ENCODE measurements around the gene AIG1. TPM values are rescaled to one million over a fixed set of nuclear protein-coding genes. Genes with fewer than 3 reads are reported as not detected.

AIG1 gene
- total RNA-seq, 2 donors from 2014 or later = 11.9 to 13.5 TPM

DNA sequence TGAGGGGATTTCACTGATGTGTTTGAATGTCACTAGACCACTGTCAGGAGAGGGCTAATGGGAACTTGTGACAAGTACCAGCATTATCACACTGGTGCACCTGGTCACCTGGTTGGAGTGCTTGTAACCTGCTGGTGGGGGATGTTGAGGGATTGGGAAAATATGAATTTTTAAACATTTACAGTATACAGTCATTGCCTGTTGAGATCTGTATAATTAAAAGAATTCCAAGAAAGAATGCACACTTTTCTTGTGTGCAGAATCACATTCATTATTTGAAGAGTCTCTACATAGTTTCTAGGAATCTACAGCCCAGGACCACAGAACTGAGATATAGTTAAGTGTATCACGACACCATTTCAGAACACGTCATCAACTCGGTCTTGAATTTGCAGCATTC lies 118.4 kb downstream of the AIG1 start:
- H3K27me3 ChIP-seq = no peaks in the 10 kb centered on the region
- no peaks in the 10 kb centered on the region for H3K4me1 ChIP-seq
- DNase-seq (no peak), ATAC-seq (no peak)
- H3K4me3 ChIP-seq = no peak overlapping the region
- no peaks in the 10 kb centered on the region for H3K36me3 ChIP-seq (replicated peaks in 1 of 2; ENCODE audit: insufficient read depth in 1 of 2, low read depth in 2 of 2)
- no peak for TF ChIP-seq POLR2A (IDR thresholded peaks at IDR 0.05)
- TF ChIP-seq, protein P1, sequence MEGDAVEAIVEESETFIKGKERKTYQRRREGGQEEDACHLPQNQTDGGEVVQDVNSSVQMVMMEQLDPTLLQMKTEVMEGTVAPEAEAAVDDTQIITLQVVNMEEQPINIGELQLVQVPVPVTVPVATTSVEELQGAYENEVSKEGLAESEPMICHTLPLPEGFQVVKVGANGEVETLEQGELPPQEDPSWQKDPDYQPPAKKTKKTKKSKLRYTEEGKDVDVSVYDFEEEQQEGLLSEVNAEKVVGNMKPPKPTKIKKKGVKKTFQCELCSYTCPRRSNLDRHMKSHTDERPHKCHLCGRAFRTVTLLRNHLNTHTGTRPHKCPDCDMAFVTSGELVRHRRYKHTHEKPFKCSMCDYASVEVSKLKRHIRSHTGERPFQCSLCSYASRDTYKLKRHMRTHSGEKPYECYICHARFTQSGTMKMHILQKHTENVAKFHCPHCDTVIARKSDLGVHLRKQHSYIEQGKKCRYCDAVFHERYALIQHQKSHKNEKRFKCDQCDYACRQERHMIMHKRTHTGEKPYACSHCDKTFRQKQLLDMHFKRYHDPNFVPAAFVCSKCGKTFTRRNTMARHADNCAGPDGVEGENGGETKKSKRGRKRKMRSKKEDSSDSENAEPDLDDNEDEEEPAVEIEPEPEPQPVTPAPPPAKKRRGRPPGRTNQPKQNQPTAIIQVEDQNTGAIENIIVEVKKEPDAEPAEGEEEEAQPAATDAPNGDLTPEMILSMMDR (IDR thresholded peaks at IDR 0.05) = no peak
- no peak overlapping the region for H3K27ac ChIP-seq
- WGBS, 2 donors = 91 to 99% methylated on average over 3 of the region's 3 CpGs
- intact Hi-C loops (cut with DNase I) = no loop called here
- no peaks in the 10 kb centered on the region for H3K9me3 ChIP-seq

DNA sequence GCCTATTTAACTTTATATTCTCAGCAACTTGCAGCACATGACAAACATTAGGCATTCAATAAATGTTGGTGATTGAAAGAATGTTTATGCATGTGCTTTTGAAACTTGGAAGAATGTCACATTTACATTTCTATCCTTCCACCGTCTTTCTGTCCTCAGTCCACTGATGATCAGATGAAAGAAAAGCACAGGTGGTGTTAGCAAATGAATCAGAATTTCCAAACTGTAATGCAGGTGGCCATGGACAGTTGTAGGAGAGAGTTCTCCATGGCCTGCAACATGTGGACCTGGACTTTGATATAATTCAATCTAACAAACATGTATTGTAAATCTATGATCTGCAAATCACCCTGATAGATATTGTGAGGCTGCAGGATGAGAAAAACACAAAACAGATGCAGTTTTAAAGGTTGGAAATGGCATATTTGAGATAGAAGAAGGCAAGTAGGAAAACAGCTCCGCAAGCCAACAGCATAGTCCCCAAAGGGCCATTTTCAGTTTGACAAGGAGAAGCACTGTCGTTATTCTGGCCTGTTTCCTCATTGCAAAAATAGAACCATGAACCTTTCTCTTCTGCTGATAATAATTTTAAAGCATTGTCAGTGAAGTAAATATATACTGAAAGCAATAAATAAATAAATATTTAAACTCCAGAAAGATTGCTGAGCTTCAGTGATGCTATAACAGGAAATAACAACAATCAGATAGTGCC lies 119.4 kb downstream of the AIG1 start:
- intact Hi-C loops (cut with DNase I) = no loop called here
- no peak for TF ChIP-seq POLR2A (IDR thresholded peaks at IDR 0.05)
- TF ChIP-seq, protein P1 (IDR thresholded peaks at IDR 0.05) = no peak

DNA sequence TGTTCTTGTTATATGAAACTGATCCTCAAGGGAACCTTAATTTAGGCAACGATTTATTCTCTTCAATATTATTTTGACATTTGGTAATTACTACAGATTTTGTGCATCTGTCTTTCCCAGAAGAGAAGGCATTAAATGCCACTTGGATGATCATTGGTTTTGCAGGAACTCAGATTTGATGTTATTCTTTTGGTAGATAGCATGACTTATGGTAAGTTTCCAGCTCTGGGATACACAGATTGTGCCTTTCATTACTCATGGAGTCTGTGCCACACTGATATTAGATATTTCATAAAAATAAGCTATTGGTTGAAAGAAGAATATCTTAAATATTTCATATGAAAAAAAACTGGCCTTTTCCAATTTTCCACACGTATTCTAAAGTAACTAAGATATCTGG lies 120.1 kb downstream of the AIG1 start:
- ATAC-seq (no peak), DNase-seq (no peak)
- Histone ChIP-seq H3K9me3 (no peaks in the 10 kb centered on the region), H3K4me3 (no peak overlapping the region), H3K27me3 (no peaks in the 10 kb centered on the region), H3K27ac (no peak overlapping the region), H3K36me3 (replicated peaks in 1 of 2; ENCODE audit: insufficient read depth in 1 of 2, low read depth in 2 of 2) (no peaks in the 10 kb centered on the region), H3K4me1 (no peaks in the 10 kb centered on the region)
- intact Hi-C loops (cut with DNase I) = no loop called here
- 81 to 84% methylated on average over 2 of the region's 2 CpGs for WGBS, 2 donors
- no peak for TF ChIP-seq POLR2A (IDR thresholded peaks at IDR 0.05)
- TF ChIP-seq, protein P1 (IDR thresholded peaks at IDR 0.05) = no peak

More for the DNA sequence above, 119.4 kb downstream of the AIG1 start:
- Histone ChIP-seq H3K4me3 (no peak overlapping the region), H3K9me3 (no peaks in the 10 kb centered on the region), H3K36me3 (replicated peaks in 1 of 2; ENCODE audit: insufficient read depth in 1 of 2, low read depth in 2 of 2) (no peaks in the 10 kb centered on the region), H3K27ac (no peak overlapping the region), H3K4me1 (no peaks in the 10 kb centered on the region), H3K27me3 (no peaks in the 10 kb centered on the region)
- no peak for DNase-seq
- no peak for ATAC-seq
- 85 to 92% methylated on average over 3 of the region's 3 CpGs for WGBS, 2 donors

DNA sequence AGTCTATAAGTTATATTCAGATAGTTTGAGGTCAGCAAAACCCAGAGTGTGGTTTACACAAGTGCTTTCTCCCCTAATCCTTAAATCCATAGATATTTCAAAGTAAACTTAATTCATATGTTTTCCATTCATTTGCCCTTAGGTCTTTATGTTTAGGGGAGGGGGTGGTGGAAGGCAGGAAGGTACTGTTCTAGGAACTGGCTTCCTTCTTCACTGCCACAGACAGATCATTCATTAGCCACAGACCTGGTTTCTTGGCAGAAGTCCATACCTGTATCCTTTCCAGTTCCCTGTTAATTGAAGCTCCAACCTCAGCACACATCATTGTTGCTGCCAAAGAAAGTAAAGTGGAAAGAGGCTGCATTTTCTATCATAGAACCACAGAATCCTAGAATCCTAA lies 123.0 kb downstream of the AIG1 start:
- Histone ChIP-seq H3K4me3 (no peak overlapping the region), H3K27me3 (no peaks in the 10 kb centered on the region), H3K4me1 (no peaks in the 10 kb centered on the region), H3K27ac (no peak overlapping the region), H3K9me3 (no peaks in the 10 kb centered on the region), H3K36me3 (replicated peaks in 1 of 2; ENCODE audit: insufficient read depth in 1 of 2, low read depth in 2 of 2) (no peaks in the 10 kb centered on the region)
- intact Hi-C loops (cut with DNase I) = no loop called here
- TF ChIP-seq POLR2A (IDR thresholded peaks at IDR 0.05) = no peak
- TF ChIP-seq, protein P1 (IDR thresholded peaks at IDR 0.05) = no peak
- DNase-seq (no peak), ATAC-seq (no peak)

DNA sequence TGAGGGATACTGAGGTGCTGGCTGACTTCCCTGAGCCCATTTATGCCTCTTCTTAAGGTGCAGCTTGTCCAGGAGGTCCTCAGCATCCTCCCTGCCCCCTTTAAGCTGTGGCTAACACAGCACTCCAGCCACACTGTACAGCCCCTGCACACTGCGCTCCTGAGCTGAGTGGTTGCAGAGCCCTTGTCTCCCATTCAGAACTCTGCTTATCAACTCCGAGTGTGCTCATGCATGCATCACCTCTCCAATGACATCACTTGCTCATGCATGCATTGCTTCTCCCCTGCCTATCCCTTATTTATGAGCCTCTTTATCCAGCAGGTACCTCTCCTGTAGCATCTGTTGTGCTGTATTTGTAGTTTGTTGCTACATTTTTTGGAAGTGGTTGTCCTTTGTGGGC lies 124.6 kb downstream of the AIG1 start:
- TF ChIP-seq, protein P1 (IDR thresholded peaks at IDR 0.05) = no peak
- no peak for TF ChIP-seq POLR2A (IDR thresholded peaks at IDR 0.05)
- ATAC-seq = no peak
- 81 to 89% methylated on average over 2 of the region's 2 CpGs for WGBS, 2 donors
- intact Hi-C loops (cut with DNase I) = no loop called here
- H3K27ac ChIP-seq = no peak overlapping the region
- H3K27me3 ChIP-seq = no peaks in the 10 kb centered on the region
- no peaks in the 10 kb centered on the region for H3K4me1 ChIP-seq
- H3K36me3 ChIP-seq (replicated peaks in 1 of 2; ENCODE audit: insufficient read depth in 1 of 2, low read depth in 2 of 2) = no peaks in the 10 kb centered on the region
- H3K9me3 ChIP-seq = no peaks in the 10 kb centered on the region
- H3K4me3 ChIP-seq = no peak overlapping the region
- no peak for DNase-seq

Data from body of pancreas (tissue), 4 donors.